Renal pelvis (tissue), 4 donors: ENCODE results near the gene ARIH2. TPM values are rescaled to one million over a fixed set of nuclear protein-coding genes. Genes with fewer than 3 reads are reported as not detected.

Source experiments
- DNase-seq: peaks from one replicate; pipeline ENCODE4 v3.0.0-alpha.2; 2013
- polyA plus RNA-seq, 3 donors: library from polyadenylated mRNA; unstranded; fragments of 120-200 nt; gene quantifications; one replicate each; pipeline ENCODE4 v1.2.1, GENCODE V29; 2013; ENCODE audit not compliant: insufficient read length in 3 of 3

ARIH2 gene
- polyA plus RNA-seq, 3 donors = 65.3 to 111 (median 94.8) TPM

- no peak for DNase-seq
Measured at GRCh38 chr3:49029563-49029884, 110.9 kb downstream of the ARIH2 start.

GRCh38 chr3:49030321-49030720 is 111.7 kb downstream of the ARIH2 start:
- no peak for DNase-seq

GRCh38 chr3:49032646-49033304 is 114.1 kb downstream of the ARIH2 start:
- no peak for DNase-seq

- no peak for DNase-seq
Measured at GRCh38 chr3:49034650-49035049, 116.0 kb downstream of the ARIH2 start.

GRCh38 chr3:49035281-49035680 is 116.6 kb downstream of the ARIH2 start:
- DNase-seq = no peak

Other genes starting within 250 kb of the ARIH2 start
- gene NCKIPSD, start 232.9 kb upstream of the ARIH2 start, polyA plus RNA-seq = 10 to 100 TPM; 21.0 to 22.8 (median 22.7) TPM
- gene IP6K2, start 201.6 kb upstream of the ARIH2 start, polyA plus RNA-seq = 100 to 1,000 TPM; 200 to 263 (median 240) TPM
- 10 to 100 TPM; 36.9 to 45.6 (median 39.1) TPM for gene PRKAR2A, start 71.0 kb upstream of the ARIH2 start, polyA plus RNA-seq
- gene SLC25A20, start 20.0 kb upstream of the ARIH2 start, polyA plus RNA-seq = 10 to 100 TPM; 18.2 to 21.4 (median 20.8) TPM
- gene P4HTM, start 71.4 kb downstream of the ARIH2 start, polyA plus RNA-seq = 10 to 100 TPM; 53.3 to 55.6 (median 54.8) TPM
- gene WDR6, start 88.5 kb downstream of the ARIH2 start, polyA plus RNA-seq = 100 to 1,000 TPM; 211 to 244 (median 231) TPM
- gene DALRD3, start 99.7 kb downstream of the ARIH2 start, polyA plus RNA-seq = 10 to 100 TPM; 73.0 to 79.2 (median 77.4) TPM
- gene NDUFAF3, start 103.3 kb downstream of the ARIH2 start, polyA plus RNA-seq = 10 to 100 TPM; 65.8 to 80.8 (median 73.7) TPM
- 100 to 1,000 TPM; 219 to 234 (median 233) TPM for gene IMPDH2, start 110.6 kb downstream of the ARIH2 start, polyA plus RNA-seq
- 10 to 100 TPM; 78.9 to 87.3 (median 82.2) TPM for gene QRICH1, start 175.2 kb downstream of the ARIH2 start, polyA plus RNA-seq
- 100 to 1,000 TPM; 310 to 324 (median 317) TPM for gene QARS1, start 185.9 kb downstream of the ARIH2 start, polyA plus RNA-seq
- 10 to 100 TPM; 61.3 to 66.0 (median 61.4) TPM for gene USP19, start 202.0 kb downstream of the ARIH2 start, polyA plus RNA-seq
- 100 to 1,000 TPM; 397 to 499 (median 414) TPM for gene LAMB2, start 214.2 kb downstream of the ARIH2 start, polyA plus RNA-seq
- 10 to 100 TPM; 21.8 to 30.2 (median 26.8) TPM for gene CCDC71, start 247.5 kb downstream of the ARIH2 start, polyA plus RNA-seq